ENCODE results near the gene ACSS2. TPM values are rescaled to one million over a fixed set of nuclear protein-coding genes. Genes with fewer than 3 reads are reported as not detected.

Gene ACSS2
- total and polyA plus RNA-seq, 2 of the 8 experiments (the other 6 are each of a cell fraction or from before 2014, with no cell fraction given), result 17.7 to 24.2 TPM

DNA sequence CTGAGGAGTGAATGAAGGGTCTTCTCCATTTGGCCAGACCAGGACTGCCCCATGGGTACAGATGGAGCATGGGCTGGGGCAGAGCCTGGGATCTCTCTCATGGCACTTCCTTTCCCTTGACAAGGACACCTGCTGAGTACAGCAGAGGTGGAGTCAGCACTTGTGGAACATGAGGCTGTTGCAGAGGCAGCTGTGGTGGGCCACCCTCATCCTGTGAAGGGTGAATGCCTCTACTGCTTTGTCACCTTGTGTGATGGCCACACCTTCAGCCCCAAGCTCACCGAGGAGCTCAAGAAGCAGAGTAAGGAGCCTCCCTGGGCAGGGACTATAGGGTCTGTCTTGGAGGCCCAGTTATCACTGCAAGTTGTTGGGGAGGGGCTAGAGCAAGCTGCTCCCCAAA is 49.6 kb downstream of the ACSS2 start:
- POLR2A ChIA-PET (ENCODE audit: partially characterized antibody), result no interaction called here
- H2AFZ ChIP-seq (ENCODE audit: low read length), result no peak overlapping the region
- H3K36me3 ChIP-seq (ENCODE audit: control insufficient read depth in 2 of 4, insufficient read depth in 4 of 4, low read length in 3 of 4), result peaks cover 0 to 12% (median 2%) of the 10 kb centered on the region in 4 experiments; a peak in 5 of 8 replicates

More for the DNA sequence above, 49.6 kb downstream of the ACSS2 start:
- TF ChIP-seq JUN (IDR thresholded peaks at IDR 0.05; ENCODE audit: low read depth, low read length), result no peak
- H4K8ac ChIP-seq (ENCODE audit: extremely low read depth, insufficient read depth, low read length), result no peak overlapping the region
- H3K79me2 ChIP-seq (ENCODE audit: control insufficient read depth in 1 of 2, insufficient read depth in 2 of 2, low read length in 2 of 2), result no peaks in the 10 kb centered on the region
- H3K4me2 ChIP-seq (ENCODE audit: insufficient read depth in 1 of 2, low read depth in 2 of 2, low read length in 2 of 2), result no peak overlapping the region
- H3K18ac ChIP-seq (ENCODE audit: extremely low read depth, low read length), result no peak overlapping the region
- H3K14ac ChIP-seq (ENCODE audit: insufficient read length), result no peak overlapping the region
- no peak overlapping the region for H4K91ac ChIP-seq (replicated peaks; ENCODE audit: insufficient read length, low read length)
- H2BK120ac ChIP-seq (replicated peaks; ENCODE audit: low read depth, low read length), result no peak overlapping the region
- H2BK5ac ChIP-seq (ENCODE audit: low read depth, low read length), result no peak overlapping the region
- no peak overlapping the region for H2BK12ac ChIP-seq (ENCODE audit: low read depth, low read length)
- no peaks in the 10 kb centered on the region for H3K27me3 ChIP-seq (replicated peaks in 1 of 4; ENCODE audit: control insufficient read depth in 3 of 4, extremely low read depth in 1 of 4, insufficient read depth in 3 of 4, low read length in 3 of 4)
- no peak for FAIRE-seq
- CTCF ChIA-PET (ENCODE audit: partially characterized antibody), result no interaction called here
- peaks cover 0 to 2% of the 10 kb centered on the region in 2 experiments for H4K20me1 ChIP-seq (replicated peaks in 1 of 2; ENCODE audit: control insufficient read depth in 1 of 2, insufficient read depth in 2 of 2, low read length in 2 of 2)
- H3K4me3 ChIP-seq (ENCODE audit: extremely low read depth in 1 of 4, insufficient read depth in 2 of 4, low read depth in 3 of 4, low read length in 4 of 4), result no peak overlapping the region
- no peaks in the 10 kb centered on the region for H3K79me1 ChIP-seq (ENCODE audit: low read depth, low read length)
- H3K27ac ChIP-seq (ENCODE audit: low read depth, low read length), result no peak overlapping the region
- peak overlapping the region in 1 of 4 experiments; percentile 28; a peak in 1 of 7 replicates for H3K9ac ChIP-seq (replicated peaks in 1 of 4; ENCODE audit: extremely low read depth in 1 of 4, low read depth in 3 of 4, low read length in 3 of 4)
- no peak overlapping the region for H3K23ac ChIP-seq (ENCODE audit: insufficient read length)
- H3K23me2 ChIP-seq (ENCODE audit: low read depth, low read length), result no peaks in the 10 kb centered on the region
- H3K4me1 ChIP-seq (replicated peaks in 1 of 4; ENCODE audit: control insufficient read depth in 3 of 4, insufficient read depth in 4 of 4, low read length in 3 of 4), result no peaks in the 10 kb centered on the region
- WGBS, 2 experiments (ENCODE audit: extremely low coverage in 1 of 2, insufficient coverage in 1 of 2, insufficient read length in 1 of 2, insufficient replicate concordance in 2 of 2, low coverage in 1 of 2, low lambda C conversion rate in 2 of 2, missing lambda C conversion rate in 1 of 2), result 86% methylated on average over 1 of the region's 1 CpG; no CpG with 5 or more reads in 1 of the 2 experiments
- no peak overlapping the region for H3K56ac ChIP-seq (replicated peaks; ENCODE audit: insufficient read length, low read depth, low read length)
- H3K4ac ChIP-seq (replicated peaks; ENCODE audit: insufficient read length, low read depth, low read length), result no peak overlapping the region
- no peak for DNase-seq (ENCODE audit: low read depth in 1 of 2, low spot score in 2 of 2)
- no peak overlapping the region for H2BK15ac ChIP-seq (ENCODE audit: low read length)
- peaks cover 2 to 4% of the 10 kb centered on the region in 2 experiments; a peak in 2 of 4 replicates for H3K9me3 ChIP-seq (ENCODE audit: insufficient read depth in 2 of 2, low read depth in 1 of 2, low read length in 1 of 2)
- no peak overlapping the region for H4K5ac ChIP-seq (ENCODE audit: insufficient read length, low read depth, low read length)
- no peak overlapping the region for H2BK20ac ChIP-seq (ENCODE audit: low read length)
- no peak overlapping the region for H2AK5ac ChIP-seq (ENCODE audit: low read depth, low read length)
